MM.1S (cell line): ENCODE results near the gene PM20D1.

ENCODE experiments used
- DNase-seq: peaks from one replicate; pipeline ENCODE4 v3.0.0-alpha.2; 2015
- H2AFZ ChIP-seq: fragments of 300-600 bp; sonication (generic); 2 replicates; pipeline ENCODE4 v1.6.0; 2016; ENCODE audit warnings: antibody characterized with exemption, low read length
- H3F3A ChIP-seq: fragments of 300-600 bp; sonication (generic); 2 replicates; pipeline ENCODE4 v1.6.1; 2016; ENCODE audit warnings: mild to moderate bottlenecking, antibody characterized with exemption, low read length, moderate library complexity, mixed read lengths; ENCODE audit not compliant: insufficient read depth
- H3K27ac ChIP-seq: fragments of 300-600 bp; sonication (generic); 2 replicates; pipeline ENCODE4 v1.5.1; 2016; ENCODE audit warnings: mild to moderate bottlenecking, low read length
- H3K27me3 ChIP-seq: fragments of 300-600 bp; sonication (generic); replicated peaks from 2 replicates; pipeline ENCODE4 v1.6.0; 2016; ENCODE audit warnings: low read length; ENCODE audit not compliant: insufficient read depth
- H3K36me3 ChIP-seq: fragments of 300-600 bp; sonication (generic); replicated peaks from 2 replicates; pipeline ENCODE4 v1.6.1; 2016; ENCODE audit warnings: mild to moderate bottlenecking, low read length, mixed read lengths; ENCODE audit not compliant: insufficient read depth
- H3K4me1 ChIP-seq: fragments of 300-600 bp; sonication (generic); 2 replicates; pipeline ENCODE4 v1.6.1; 2016; ENCODE audit warnings: low read length, mixed read lengths
- H3K4me2 ChIP-seq: fragments of 300-600 bp; sonication (generic); 2 replicates; pipeline ENCODE4 v1.6.0; 2016; ENCODE audit warnings: low read depth, low read length
- H3K4me3 ChIP-seq: fragments of 300-600 bp; sonication (generic); 2 replicates; pipeline ENCODE4 v1.5.1; 2016; ENCODE audit warnings: low read length, mixed read lengths
- H3K79me2 ChIP-seq: fragments of 300-600 bp; sonication (generic); 2 replicates; pipeline ENCODE4 v1.6.1; 2016; ENCODE audit warnings: mixed run types, low read length, mixed read lengths
- H3K9ac ChIP-seq: fragments of 300-600 bp; sonication (generic); 2 replicates; pipeline ENCODE4 v1.6.1; 2016; ENCODE audit warnings: low read length, mixed read lengths
- H3K9me2 ChIP-seq: fragments of 300-600 bp; sonication (generic); replicated peaks from 2 replicates; pipeline ENCODE4 v1.6.1; 2016; ENCODE audit warnings: mild to moderate bottlenecking, low read length, mixed read lengths; ENCODE audit not compliant: insufficient read depth
- H3K9me3 ChIP-seq: fragments of 300-600 bp; sonication (generic); replicated peaks from 2 replicates; pipeline ENCODE4 v1.6.1; 2016; ENCODE audit warnings: mild to moderate bottlenecking, low read length, mixed read lengths; ENCODE audit not compliant: insufficient read depth
- H4K20me1 ChIP-seq: fragments of 300-600 bp; sonication (generic); 2 replicates; pipeline ENCODE4 v1.6.1; 2016; ENCODE audit warnings: mild to moderate bottlenecking, low read length, moderate library complexity, mixed read lengths; ENCODE audit not compliant: insufficient read depth
- CTCF ChIP-seq: fragments of 300-600 bp; sonication (generic); IDR thresholded peaks from 2 replicates; pipeline ENCODE4 v1.5.1; 2016; ENCODE audit warnings: antibody characterized with exemption, low read length, mixed read lengths
- EZH2 ChIP-seq: fragments of 300-600 bp; sonication (generic); optimal IDR thresholded peaks from 2 replicates; pipeline ENCODE3; 2017; ENCODE audit warnings: low read depth, mild to moderate bottlenecking, antibody characterized with exemption, low read length, mixed read lengths
- EZH2phosphoT487 ChIP-seq: fragments of 300-600 bp; sonication (generic); IDR thresholded peaks from 2 replicates; pipeline ENCODE4 v1.6.1; 2018; ENCODE audit warnings: antibody characterized with exemption, low read length

The PM20D1 gene

GRCh38 chr1:205802060-205802459 lies 47.9 kb downstream of the PM20D1 start:
- Histone ChIP-seq H3K36me3 (no peaks in the 10 kb centered on the region), H2AFZ (no peak overlapping the region), H3K4me2 (no peak overlapping the region), H3K4me3 (no peak overlapping the region), H3F3A (no peaks in the 10 kb centered on the region), H3K27ac (no peak overlapping the region), H3K9me2 (no peaks in the 10 kb centered on the region), H3K79me2 (no peaks in the 10 kb centered on the region), H3K27me3 (no peaks in the 10 kb centered on the region), H3K4me1 (no peaks in the 10 kb centered on the region), H3K9ac (no peak overlapping the region), H4K20me1 (no peaks in the 10 kb centered on the region), H3K9me3 (no peaks in the 10 kb centered on the region)
- TF ChIP-seq CTCF (no peak), EZH2phosphoT487 (no peak), EZH2 (no peak)
- no peak for DNase-seq

- Histone ChIP-seq H3K4me1 (no peaks in the 10 kb centered on the region), H4K20me1 (no peaks in the 10 kb centered on the region), H3K4me2 (no peak overlapping the region), H3K9me2 (no peaks in the 10 kb centered on the region), H3K79me2 (no peaks in the 10 kb centered on the region), H3K36me3 (no peaks in the 10 kb centered on the region), H3K27me3 (no peaks in the 10 kb centered on the region), H3K27ac (no peak overlapping the region), H3K9me3 (no peaks in the 10 kb centered on the region), H3K4me3 (no peak overlapping the region), H3K9ac (no peak overlapping the region), H2AFZ (no peak overlapping the region), H3F3A (no peaks in the 10 kb centered on the region)
- TF ChIP-seq EZH2 (no peak), EZH2phosphoT487 (no peak), CTCF (no peak)
- no peak for DNase-seq
Observed at GRCh38 chr1:205800981-205801703, 48.8 kb downstream of the PM20D1 start.

GRCh38 chr1:205800427-205800826 lies 49.5 kb downstream of the PM20D1 start:
- Histone ChIP-seq H3K27ac (no peak overlapping the region), H3K79me2 (no peaks in the 10 kb centered on the region), H3K36me3 (no peaks in the 10 kb centered on the region), H3K9me3 (no peaks in the 10 kb centered on the region), H3K4me1 (no peaks in the 10 kb centered on the region), H4K20me1 (no peaks in the 10 kb centered on the region), H3F3A (no peaks in the 10 kb centered on the region), H3K4me2 (no peak overlapping the region), H3K27me3 (no peaks in the 10 kb centered on the region), H3K4me3 (no peak overlapping the region), H2AFZ (no peak overlapping the region), H3K9me2 (no peaks in the 10 kb centered on the region), H3K9ac (no peak overlapping the region)
- DNase-seq, result no peak
- TF ChIP-seq CTCF (no peak), EZH2phosphoT487 (no peak), EZH2 (no peak)
